ENCODE measurements around the gene NUF2.
"Not testable (repeated sequence)": the region's sequence is repeated elsewhere in the genome, so short reads cannot be mapped to it uniquely, and the experiment has no call there.

DNA sequence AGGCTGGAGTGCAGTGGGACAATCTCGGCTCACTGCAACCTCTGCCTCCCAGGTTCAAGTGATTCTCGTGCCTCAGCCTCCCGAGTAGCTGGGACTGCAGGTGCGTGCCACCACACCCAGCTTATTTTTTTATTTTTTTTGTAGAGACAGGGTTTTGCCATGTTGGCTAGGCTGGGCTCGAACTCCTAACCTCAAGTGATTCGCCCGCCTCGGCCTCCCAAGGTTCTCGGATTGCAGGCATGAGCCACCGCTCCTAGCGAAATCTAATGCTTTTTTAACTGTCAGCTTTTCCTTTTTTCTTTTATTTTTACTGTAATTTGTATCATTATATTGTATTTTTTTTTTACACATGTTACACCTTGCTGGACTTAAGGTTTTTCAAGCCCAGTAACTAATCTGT is 36.4 kb downstream of the NUF2 start:
- TF ChIP-seq ZNF274 (IDR thresholded peaks at IDR 0.05; ENCODE audit: borderline replicate concordance, extremely low read depth, low read length); POLR2A (IDR thresholded peaks at IDR 0.05; ENCODE audit: control extremely low read depth in 1 of 2, low read depth in 2 of 2, low read length in 2 of 2); CTCF (IDR thresholded peaks at IDR 0.05; ENCODE audit: control extremely low read depth in 1 of 3, insufficient read depth in 1 of 3, low read depth in 1 of 3, low read length in 3 of 3): not testable (repeated sequence)

Data from H1 (cell line).